GM12865 (cell line): Measurements from ENCODE around the gene EIPR1.

Experiments used
- DNase-seq: peaks from one replicate; pipeline ENCODE4 v3.0.0; 2010; ENCODE audit warnings: low read depth
- H3K4me3 ChIP-seq: 2 replicates; pipeline ENCODE4 v1.5.1; 2011; ENCODE audit warnings: mild to moderate bottlenecking, low read depth, low read length, control low read depth
- CTCF ChIP-seq: IDR thresholded peaks from 2 replicates; pipeline ENCODE4 v1.5.1; 2011; ENCODE audit warnings: low read length, control low read depth, low read depth, inconsistent platforms; ENCODE audit not compliant: insufficient read depth; ENCODE audit errors: missing control alignments

EIPR1 gene

GRCh38 chr2:3177891-3178577, 199.6 kb downstream of the EIPR1 start:
- no peak overlapping the region for H3K4me3 ChIP-seq
- TF ChIP-seq CTCF = no peak
- no peak for DNase-seq

- no peak overlapping the region for H3K4me3 ChIP-seq
- no peak for TF ChIP-seq CTCF
- no peak for DNase-seq
These were observed 200.8 kb downstream of the EIPR1 start for GRCh38 chr2:3176869-3177255.

- DNase-seq = no peak
- TF ChIP-seq CTCF = no peak
- H3K4me3 ChIP-seq = no peak overlapping the region
These were observed 201.3 kb downstream of the EIPR1 start for GRCh38 chr2:3176071-3176868.

- no peak for DNase-seq
- no peak overlapping the region for H3K4me3 ChIP-seq
- TF ChIP-seq CTCF = no peak
These were observed 202.1 kb downstream of the EIPR1 start for GRCh38 chr2:3175568-3175955.

- no peak for TF ChIP-seq CTCF
- no peak for DNase-seq
- no peak overlapping the region for H3K4me3 ChIP-seq
These were observed 202.7 kb downstream of the EIPR1 start for GRCh38 chr2:3174626-3175567.

GRCh38 chr2:3173031-3173430, 204.6 kb downstream of the EIPR1 start:
- TF ChIP-seq CTCF = no peak

More at GRCh38 chr2:3173031-3173430, 204.6 kb downstream of the EIPR1 start:
- H3K4me3 ChIP-seq = no peak overlapping the region
- DNase-seq = no peak
